Lung (tissue), 12 donors: ENCODE data around the gene FBXL17. TPM values are rescaled to one million over a fixed set of nuclear protein-coding genes. Genes with fewer than 3 reads are reported as not detected.

Experiments used
- ATAC-seq: fragments of 200-7000 bp; cut with Tn5 transposase; one replicate; pipeline ENCODE4 v1.9.1; 2020; ENCODE audit warnings: moderate number of reproducible peaks; ENCODE audit not compliant: insufficient read depth, low FRiP score
- DNase-seq, 3 donors: peaks; one replicate each; pipeline ENCODE4 v3.0.0-alpha.2; 2013 to 2017
- H3K27ac ChIP-seq, 2 donors: one replicate each; pipeline ENCODE4 v1.5.1; 2013; ENCODE audit warnings: mild to moderate bottlenecking in 2 of 2, moderate library complexity in 2 of 2, control low read depth in 1 of 2, inconsistent platforms in 1 of 2, low read depth in 1 of 2, low read length in 1 of 2
- H3K27me3 ChIP-seq, 3 donors: one replicate each; pipeline ENCODE4 v1.5.1; 2013; ENCODE audit warnings: low read length in 2 of 3; ENCODE audit not compliant: control insufficient read depth in 3 of 3, insufficient read depth in 3 of 3
- H3K36me3 ChIP-seq, 4 donors: one replicate each; pipeline ENCODE4 v1.5.1; 2013; ENCODE audit warnings: low read length in 4 of 4, mild to moderate bottlenecking in 1 of 4, moderate library complexity in 1 of 4; ENCODE audit not compliant: control insufficient read depth in 4 of 4, insufficient read depth in 4 of 4
- H3K4me1 ChIP-seq, 5 donors: one replicate each; pipeline ENCODE4 v1.5.1; 2013; ENCODE audit warnings: low read length in 5 of 5, mild to moderate bottlenecking in 2 of 5, moderate library complexity in 1 of 5; ENCODE audit not compliant: control insufficient read depth in 5 of 5, insufficient read depth in 5 of 5
- H3K4me3 ChIP-seq: one replicate; pipeline ENCODE4 v1.5.1; 2013; ENCODE audit warnings: mild to moderate bottlenecking, control low read depth, moderate library complexity
- H3K9ac ChIP-seq, 2 donors: one replicate each; pipeline ENCODE4 v1.5.1; 2013; ENCODE audit warnings: low read length in 2 of 2, control low read depth in 1 of 2; ENCODE audit not compliant: insufficient read depth in 1 of 2
- H3K9me3 ChIP-seq, 4 donors: one replicate each; pipeline ENCODE4 v1.5.1; 2013; ENCODE audit warnings: low read length in 3 of 4, mild to moderate bottlenecking in 1 of 4, moderate library complexity in 1 of 4; ENCODE audit not compliant: control insufficient read depth in 4 of 4, insufficient read depth in 3 of 4
- WGBS, 2 donors: extraction: QIAGEN DNeasy Blood & Tissue Kit; methylation state at CpG; one replicate each; pipeline ENCODE4 v1.1.7; 2013; 5-methylcytosine and 5-hydroxymethylcytosine counted together
- polyA plus RNA-seq, 2 donors: library from polyadenylated mRNA; stranded (reverse); fragments of 200-250 nt; gene quantifications; one replicate each; pipeline ENCODE4 v1.2.1, GENCODE V29; 2013
- total RNA-seq, 2 donors: library from RNA; depleted of rRNA in 1 of 2; stranded (reverse); fragments of >200 nt in 1 of 2; gene quantifications; one replicate each; pipeline ENCODE4 v1.2.1, GENCODE V29; 2014 to 2021
- TF ChIP-seq, protein P1 (sequence below): IDR thresholded peaks from 2 replicates; pipeline ENCODE4 v1.5.1; 2012; ENCODE audit warnings: mild to moderate bottlenecking; ENCODE audit errors: control extremely low read depth, extremely low read depth
- donor health status: control.
- donor health status: control.
- donor health status: Bipolar disorder and iron deficiency.
- donor health status: healthy.
- donor health status: DM: yes; HTN: yes; CAD: no.

FBXL17 gene
- total and polyA plus RNA-seq, 4 donors = 4.0 to 23.9 (median 13.6) TPM

- Histone ChIP-seq H3K27ac (no peak overlapping the region), H3K9me3 (no peaks in the 10 kb centered on the region), H3K36me3 (peaks cover 0 to 8% (median 4%) of the 10 kb centered on the region in 4 donors), H3K4me3 (no peak overlapping the region), H3K27me3 (no peaks in the 10 kb centered on the region), H3K9ac (no peak overlapping the region), H3K4me1 (peaks cover 0 to 2% (median 0%) of the 10 kb centered on the region in 5 donors)
- 85 to 93% methylated on average over 3 of the region's 3 CpGs for WGBS, 2 donors
- TF ChIP-seq, protein P1, sequence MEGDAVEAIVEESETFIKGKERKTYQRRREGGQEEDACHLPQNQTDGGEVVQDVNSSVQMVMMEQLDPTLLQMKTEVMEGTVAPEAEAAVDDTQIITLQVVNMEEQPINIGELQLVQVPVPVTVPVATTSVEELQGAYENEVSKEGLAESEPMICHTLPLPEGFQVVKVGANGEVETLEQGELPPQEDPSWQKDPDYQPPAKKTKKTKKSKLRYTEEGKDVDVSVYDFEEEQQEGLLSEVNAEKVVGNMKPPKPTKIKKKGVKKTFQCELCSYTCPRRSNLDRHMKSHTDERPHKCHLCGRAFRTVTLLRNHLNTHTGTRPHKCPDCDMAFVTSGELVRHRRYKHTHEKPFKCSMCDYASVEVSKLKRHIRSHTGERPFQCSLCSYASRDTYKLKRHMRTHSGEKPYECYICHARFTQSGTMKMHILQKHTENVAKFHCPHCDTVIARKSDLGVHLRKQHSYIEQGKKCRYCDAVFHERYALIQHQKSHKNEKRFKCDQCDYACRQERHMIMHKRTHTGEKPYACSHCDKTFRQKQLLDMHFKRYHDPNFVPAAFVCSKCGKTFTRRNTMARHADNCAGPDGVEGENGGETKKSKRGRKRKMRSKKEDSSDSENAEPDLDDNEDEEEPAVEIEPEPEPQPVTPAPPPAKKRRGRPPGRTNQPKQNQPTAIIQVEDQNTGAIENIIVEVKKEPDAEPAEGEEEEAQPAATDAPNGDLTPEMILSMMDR = no peak
- DNase-seq = no peak
- no peak for ATAC-seq
Observed at GRCh38 chr5:108361239-108361638, 20.7 kb downstream of the FBXL17 start.

DNA sequence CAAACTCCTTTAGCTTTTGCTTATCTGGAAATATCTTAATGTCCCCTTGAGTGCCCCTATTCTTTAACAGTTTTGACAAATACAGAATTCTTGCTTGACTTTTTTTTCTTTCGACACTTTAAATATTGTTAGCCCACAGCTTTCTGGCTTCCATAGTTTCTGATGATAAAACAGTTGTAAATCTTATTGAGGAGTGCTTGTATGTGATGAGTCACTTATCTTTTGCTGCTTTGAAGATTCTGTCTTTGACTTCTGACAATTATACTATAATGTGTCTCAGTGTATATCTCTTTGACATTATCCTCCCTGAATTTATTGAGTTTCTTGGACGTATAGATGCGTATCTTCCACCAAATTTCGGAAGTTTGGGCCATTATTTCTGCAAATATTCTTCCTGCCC is 21.6 kb downstream of the FBXL17 start:
- Histone ChIP-seq H3K4me3 (no peak overlapping the region), H3K36me3 (peaks cover 0 to 7% (median 3%) of the 10 kb centered on the region in 4 donors), H3K9ac (no peak overlapping the region), H3K4me1 (peaks cover 0 to 2% (median 0%) of the 10 kb centered on the region in 5 donors), H3K27ac (no peak overlapping the region), H3K9me3 (no peaks in the 10 kb centered on the region), H3K27me3 (no peaks in the 10 kb centered on the region)
- 98% methylated on average over 4 of the region's 4 CpGs for WGBS, 2 donors
- TF ChIP-seq, protein P1 = no peak
- no peak for DNase-seq
- no peak for ATAC-seq

GRCh38 chr5:108356286-108356685 is 25.6 kb downstream of the FBXL17 start:
- DNase-seq (no peak), ATAC-seq (no peak)
- Histone ChIP-seq H3K4me1 (no peaks in the 10 kb centered on the region), H3K27me3 (no peaks in the 10 kb centered on the region), H3K9ac (no peak overlapping the region), H3K4me3 (no peak overlapping the region), H3K27ac (no peak overlapping the region), H3K36me3 (peaks cover 0 to 6% (median 2%) of the 10 kb centered on the region in 4 donors), H3K9me3 (no peaks in the 10 kb centered on the region)
- WGBS, 2 donors = 98 to 100% methylated on average over 1 of the region's 1 CpG
- TF ChIP-seq, protein P1 = no peak

- H3K9me3 ChIP-seq = no peaks in the 10 kb centered on the region
- H3K9ac ChIP-seq = no peak overlapping the region
- H3K36me3 ChIP-seq = no peaks in the 10 kb centered on the region
- no peaks in the 10 kb centered on the region for H3K4me1 ChIP-seq
- TF ChIP-seq, protein P1 = no peak
- H3K27ac ChIP-seq = no peak overlapping the region
- no peak for DNase-seq
- H3K27me3 ChIP-seq = no peaks in the 10 kb centered on the region
- no peak for ATAC-seq
- no peak overlapping the region for H3K4me3 ChIP-seq
- 98 to 99% methylated on average over 3 of the region's 3 CpGs for WGBS, 2 donors
Observed at GRCh38 chr5:108353087-108353486, 28.8 kb downstream of the FBXL17 start.
